Upper lobe of left lung (tissue), 4 donors: ENCODE results near the gene COL7A1.

Experiments
- POLR2A ChIP-seq, 4 donors: fragments of 450-650 bp; IDR thresholded peaks; one replicate each; pipeline ENCODE4 v1.5.1; 2016 to 2017; ENCODE audit warnings: antibody characterized with exemption in 4 of 4, mild to moderate bottlenecking in 2 of 4
- POLR2AphosphoS5 ChIP-seq, 2 donors: sonication (generic); formaldehyde crosslinking; IDR thresholded peaks; one replicate each; pipeline ENCODE4 v1.5.1; 2017; ENCODE audit warnings: antibody characterized with exemption in 2 of 2
- TF ChIP-seq, protein P1 (sequence below), 6 experiments: fragments of 450-650 bp in 4 of 6; fragments of 200-600 bp in 2 of 6; sonication (generic) in 2 of 6; IDR thresholded peaks; one replicate each; pipeline ENCODE4 v1.5.1; 2016 to 2019; ENCODE audit warnings: antibody characterized with exemption in 6 of 6

DNA sequence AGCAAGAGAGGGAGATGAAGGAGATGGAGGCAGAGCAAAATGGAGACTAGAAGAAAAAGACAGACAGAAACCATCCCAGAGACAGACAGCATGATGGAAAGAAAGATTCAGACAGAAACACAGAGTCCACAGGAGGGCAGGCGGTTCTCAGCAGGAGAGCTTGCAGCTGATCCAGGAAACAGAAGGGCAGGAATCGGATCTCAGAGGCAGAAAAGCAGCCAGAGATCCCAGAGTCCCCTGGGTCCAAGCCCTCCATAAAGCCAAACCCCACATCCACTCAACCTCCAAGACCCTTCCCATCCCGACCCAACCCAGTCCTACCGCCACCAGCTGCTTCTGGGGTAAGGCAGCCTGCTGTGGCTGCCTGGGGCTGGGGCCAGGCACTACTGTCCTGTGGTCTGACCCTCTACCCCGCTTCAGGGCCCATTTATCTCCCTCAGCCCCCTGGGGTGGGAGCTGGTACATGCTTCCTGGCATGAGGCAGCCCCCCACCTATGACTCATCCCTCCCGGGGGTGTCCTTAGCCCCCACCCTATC lies 31.7 kb downstream of the COL7A1 start, which contains the start of gene UCN2:
- TF ChIP-seq, protein P1, sequence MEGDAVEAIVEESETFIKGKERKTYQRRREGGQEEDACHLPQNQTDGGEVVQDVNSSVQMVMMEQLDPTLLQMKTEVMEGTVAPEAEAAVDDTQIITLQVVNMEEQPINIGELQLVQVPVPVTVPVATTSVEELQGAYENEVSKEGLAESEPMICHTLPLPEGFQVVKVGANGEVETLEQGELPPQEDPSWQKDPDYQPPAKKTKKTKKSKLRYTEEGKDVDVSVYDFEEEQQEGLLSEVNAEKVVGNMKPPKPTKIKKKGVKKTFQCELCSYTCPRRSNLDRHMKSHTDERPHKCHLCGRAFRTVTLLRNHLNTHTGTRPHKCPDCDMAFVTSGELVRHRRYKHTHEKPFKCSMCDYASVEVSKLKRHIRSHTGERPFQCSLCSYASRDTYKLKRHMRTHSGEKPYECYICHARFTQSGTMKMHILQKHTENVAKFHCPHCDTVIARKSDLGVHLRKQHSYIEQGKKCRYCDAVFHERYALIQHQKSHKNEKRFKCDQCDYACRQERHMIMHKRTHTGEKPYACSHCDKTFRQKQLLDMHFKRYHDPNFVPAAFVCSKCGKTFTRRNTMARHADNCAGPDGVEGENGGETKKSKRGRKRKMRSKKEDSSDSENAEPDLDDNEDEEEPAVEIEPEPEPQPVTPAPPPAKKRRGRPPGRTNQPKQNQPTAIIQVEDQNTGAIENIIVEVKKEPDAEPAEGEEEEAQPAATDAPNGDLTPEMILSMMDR (IDR thresholded peaks at IDR 0.05) = no peak
- TF ChIP-seq POLR2A (IDR thresholded peaks at IDR 0.05) (no peak), POLR2AphosphoS5 (IDR thresholded peaks at IDR 0.05) (no peak)
